Activated CD8-positive, alpha-beta memory T cell treated with anti-CD3 and anti-CD28 coated beads for 24 hours (primary cell): ENCODE measurements around the gene NR2C2.
A peak's percentile ranks its signal among the peaks of the same experiment; 100 is the strongest.

Experiments used
- DNase-seq: peaks from one replicate; pipeline ENCODE4 v3.0.0-alpha.2; 2020

Gene NR2C2

DNA sequence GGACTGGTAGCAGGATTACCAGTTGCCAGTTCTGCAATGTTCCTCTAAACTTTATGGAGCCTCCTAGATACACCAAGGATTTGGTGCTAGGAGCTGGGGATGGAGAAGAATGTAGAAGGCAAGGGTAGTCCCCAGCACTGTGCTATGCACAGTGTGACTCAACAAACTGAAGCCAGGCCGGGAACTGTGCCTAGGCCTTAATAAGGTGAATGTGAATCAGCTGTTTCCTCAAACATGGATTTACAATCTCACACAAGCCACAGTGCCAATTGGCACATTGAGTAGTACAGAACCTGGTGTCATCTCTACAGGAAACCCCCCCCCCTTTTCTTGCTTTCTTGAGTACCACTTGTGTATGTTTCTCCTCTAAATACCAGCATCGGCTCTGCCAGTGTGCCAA, 85.3 kb downstream of the NR2C2 start:
- DNase-seq = no peak

DNA sequence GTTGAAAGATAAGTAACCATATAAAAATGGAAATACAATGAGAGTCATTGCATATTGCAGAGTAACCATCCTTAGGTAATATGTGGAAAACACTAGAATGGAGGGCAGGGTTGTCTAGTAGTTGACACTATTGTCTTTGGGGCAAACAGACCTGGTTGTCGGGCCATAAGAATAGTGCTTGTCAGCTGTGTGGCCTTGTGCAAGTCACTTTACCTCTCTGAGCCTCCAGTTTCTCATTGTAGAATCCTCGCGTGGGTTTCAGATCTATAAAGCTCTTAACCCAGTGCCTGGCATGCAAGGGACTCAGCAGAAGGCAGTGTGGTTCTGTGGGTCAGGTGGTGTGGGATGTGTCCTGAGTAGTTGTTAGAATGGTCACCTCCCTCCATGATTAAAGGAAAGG, 85.7 kb downstream of the NR2C2 start:
- no peak for DNase-seq

DNA sequence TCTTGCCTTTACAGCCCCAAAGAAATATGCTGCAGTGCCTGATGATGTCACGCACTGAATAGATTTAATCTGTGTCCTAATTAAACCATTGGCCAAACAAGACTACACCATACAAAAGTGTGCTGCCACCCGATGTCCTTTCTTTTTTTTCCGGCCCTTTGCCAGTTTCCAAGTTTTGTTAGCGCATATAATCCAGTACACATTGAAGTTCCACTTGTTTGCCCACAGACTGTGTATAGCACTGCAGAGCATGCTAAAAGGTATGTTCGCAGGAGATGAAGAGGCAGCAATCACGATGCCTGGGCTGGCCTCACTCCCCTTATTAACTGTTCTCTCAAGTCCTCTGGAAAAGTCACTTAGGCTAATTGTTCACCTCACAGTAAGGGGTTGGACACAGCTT, 90.9 kb downstream of the NR2C2 start:
- no peak for DNase-seq

DNA sequence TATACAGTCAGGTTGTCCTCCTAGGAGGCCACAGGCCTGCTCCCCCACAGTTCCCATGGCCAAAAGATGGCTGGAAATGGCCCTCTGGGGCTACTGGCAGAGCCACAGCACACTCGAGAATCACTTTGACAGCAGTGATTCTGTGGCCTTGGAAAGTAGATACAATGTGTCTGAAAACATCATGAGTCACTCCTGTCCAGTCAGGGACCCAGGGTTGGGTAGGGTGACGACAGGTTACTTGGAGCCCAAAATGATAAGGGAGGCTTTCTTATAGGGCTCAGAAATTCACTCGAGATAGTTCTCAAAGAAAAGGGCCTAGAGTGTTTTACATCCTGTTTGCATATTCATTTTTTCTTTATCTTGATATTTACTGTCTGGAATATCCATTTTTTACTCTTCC, 93.5 kb downstream of the NR2C2 start:
- no peak for DNase-seq

DNA sequence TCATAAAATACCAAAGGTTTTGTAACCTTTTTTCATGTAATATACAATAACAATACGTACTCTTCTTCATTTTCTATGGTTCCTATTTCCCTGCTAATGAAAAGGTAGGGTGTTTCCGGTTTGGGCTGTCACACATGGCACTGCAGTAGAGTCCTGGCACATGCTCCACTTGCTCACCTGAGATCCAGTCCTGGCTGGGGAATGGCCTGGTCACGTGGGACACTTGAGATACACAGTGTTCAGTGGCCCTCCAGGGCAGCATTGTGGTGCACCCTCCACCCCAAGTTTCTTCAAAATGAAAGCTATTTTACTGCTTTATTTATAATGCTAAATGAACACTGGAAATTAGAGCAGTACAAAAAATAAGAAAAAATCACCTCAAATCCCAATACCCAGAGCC, 94.6 kb downstream of the NR2C2 start:
- DNase-seq = no peak

DNA sequence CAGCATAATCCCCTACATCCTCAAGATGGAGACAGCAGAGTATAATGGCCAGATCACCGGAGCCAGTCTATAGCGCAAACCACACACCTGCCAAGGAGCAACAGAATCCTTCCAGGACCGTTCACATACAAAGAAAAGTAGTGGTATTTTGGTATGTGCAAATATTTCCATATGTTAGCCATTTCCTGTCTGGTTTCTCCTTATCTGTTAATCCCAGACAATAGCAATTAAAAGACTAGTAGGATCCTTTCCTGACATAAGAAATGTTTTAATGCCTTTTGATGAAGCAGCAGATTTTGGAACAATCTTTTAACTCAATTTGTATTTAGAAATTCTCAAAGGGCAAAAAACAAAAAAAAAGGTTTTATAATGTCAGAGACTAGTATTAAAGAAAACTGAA, 95.6 kb downstream of the NR2C2 start:
- no peak for DNase-seq

DNA sequence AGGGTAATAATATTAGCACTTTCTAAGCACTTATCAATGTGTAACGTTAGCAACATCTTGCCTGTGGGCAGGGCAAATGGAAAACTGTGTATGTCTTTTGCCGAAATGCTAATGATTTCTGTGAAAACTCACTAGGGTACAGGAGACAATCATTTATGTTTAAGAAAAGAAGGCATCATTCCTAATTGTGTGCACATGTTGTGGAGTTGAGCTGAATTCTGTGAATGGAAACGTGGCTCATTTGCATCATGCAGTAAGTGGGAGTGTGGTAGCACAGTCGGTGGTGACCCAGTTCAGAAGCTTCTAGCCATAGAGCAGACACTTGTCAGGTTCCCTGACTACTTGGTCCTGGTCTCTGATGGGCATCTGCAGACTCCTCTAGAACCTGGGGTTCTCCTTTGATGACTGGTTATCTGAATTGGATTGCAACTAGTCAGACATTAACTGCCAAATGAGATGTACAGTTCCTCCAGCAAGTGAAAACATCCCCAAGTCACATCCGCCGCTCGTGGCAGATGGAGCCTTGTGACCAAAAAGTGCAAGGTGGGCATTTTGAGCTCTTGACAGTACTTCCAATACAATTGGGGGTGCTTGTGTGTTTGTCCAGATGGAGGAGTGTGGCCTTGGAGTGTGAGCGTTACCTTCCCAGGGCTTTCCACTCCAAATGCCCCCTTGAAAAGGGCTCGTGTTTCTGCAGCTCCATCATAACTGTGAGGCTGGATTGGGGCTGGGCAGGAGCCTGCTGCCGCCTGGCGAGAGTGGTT, 96.2 kb downstream of the NR2C2 start:
- no peak for DNase-seq

DNA sequence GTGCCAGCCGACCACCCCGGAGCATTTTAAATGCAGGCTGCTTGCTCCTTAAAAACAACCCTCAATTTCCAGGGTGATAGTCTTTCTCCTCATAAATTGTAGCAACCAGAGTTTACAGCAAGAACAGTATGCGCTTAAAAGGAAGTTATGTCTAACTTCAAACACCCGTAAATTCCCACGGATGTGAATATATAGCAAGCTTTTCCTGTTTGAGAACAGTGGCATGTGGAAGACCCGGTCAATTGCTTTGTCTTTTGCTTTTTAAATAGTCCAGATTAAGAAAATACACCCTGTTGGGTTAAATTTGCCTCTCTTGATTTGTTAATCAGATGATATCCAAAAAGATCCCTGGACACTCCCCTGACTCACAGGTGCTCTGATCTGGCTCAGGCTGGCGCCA, 96.9 kb downstream of the NR2C2 start:
- no peak for DNase-seq

DNA sequence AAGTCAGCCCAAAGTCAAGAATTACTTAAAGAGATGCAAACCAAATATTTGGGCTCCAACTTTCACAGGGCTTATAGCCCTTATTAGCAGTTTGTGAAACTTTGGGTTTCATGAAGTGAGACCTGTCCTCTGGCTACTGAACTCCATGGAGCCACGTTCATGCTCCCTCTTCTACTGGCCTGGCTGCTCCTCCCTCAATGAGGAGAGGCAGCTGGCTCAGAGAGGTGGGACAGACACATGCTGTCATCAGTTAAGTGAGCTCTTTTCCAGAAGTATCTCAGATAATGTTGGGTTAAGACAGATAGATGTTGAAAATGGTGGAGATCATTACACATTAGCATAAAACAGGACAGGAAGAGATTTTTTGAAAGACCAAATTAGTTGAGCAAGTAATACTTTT, 98.3 kb downstream of the NR2C2 start:
- DNase-seq = no peak

DNA sequence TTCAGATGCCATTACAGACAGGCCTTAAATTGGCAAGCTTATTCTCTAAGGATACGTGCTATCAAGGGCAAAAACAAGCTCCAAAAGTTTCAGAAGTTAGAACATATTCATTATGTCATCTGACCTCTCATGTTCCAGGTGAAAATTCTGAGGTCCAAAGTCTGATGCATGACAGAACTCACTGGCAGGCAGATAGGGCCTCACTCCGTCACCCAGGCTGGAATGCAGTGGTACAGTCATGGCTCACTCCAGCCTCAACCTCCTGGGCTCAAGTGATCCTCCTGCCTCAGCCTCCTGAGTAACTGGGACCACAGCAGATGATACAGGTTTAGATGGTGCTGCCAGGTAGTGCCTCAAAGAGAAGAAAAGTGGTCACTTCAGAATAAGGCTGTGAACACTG, 102.2 kb downstream of the NR2C2 start:
- DNase-seq = no peak

DNA sequence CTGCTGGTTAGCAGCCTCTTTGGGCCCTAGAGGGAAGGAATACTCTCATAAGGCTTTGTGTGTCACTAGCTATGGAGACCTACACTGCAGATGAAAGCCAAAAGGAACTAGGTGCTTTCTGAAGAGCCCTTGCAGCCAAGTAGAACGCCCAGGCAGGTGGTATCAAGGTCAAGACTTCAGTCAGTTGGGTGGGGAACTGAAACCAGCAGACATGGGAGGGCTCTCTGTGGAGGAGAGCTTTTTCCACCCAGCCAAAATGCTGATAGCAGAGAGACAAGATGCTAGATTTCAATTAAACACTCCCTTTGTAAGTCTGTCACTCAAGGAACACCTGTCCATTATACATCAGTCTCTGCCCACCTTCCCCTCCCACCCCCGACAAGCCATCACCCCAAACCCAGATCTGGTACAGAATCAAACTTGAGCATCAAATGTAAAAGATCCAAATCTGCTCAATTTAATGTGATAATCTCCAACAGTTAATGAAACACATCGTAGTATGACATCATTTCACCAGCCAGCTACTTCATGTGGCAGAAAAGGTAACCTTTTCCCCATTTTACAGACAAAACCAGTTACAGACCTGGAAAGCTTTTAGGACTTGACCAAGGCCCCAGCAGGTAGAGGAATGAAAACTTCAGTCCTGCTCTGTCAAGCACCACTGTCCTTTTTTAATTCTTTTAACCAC, 103.2 kb downstream of the NR2C2 start:
- no peak for DNase-seq

DNA sequence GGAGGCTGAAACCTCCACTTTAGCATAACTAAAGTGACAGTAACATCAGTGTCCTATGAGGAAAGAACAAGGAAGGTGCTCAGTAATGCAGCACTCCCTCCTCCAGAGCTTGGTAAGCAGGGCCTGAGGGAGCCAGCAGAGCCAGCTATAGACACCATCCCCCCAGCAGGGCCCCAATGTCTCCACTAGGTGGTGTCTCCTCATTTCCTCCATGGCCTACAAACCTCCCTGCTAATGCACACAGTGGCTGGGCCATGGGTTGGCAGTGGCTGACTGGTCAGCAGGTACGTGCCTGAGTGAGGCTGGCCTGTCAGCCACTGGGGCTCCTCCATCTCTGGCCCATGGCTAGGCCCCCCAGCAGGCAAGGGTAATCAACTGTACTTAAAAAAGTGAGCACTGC, 104.1 kb downstream of the NR2C2 start:
- DNase-seq = peak; percentile 72

DNA sequence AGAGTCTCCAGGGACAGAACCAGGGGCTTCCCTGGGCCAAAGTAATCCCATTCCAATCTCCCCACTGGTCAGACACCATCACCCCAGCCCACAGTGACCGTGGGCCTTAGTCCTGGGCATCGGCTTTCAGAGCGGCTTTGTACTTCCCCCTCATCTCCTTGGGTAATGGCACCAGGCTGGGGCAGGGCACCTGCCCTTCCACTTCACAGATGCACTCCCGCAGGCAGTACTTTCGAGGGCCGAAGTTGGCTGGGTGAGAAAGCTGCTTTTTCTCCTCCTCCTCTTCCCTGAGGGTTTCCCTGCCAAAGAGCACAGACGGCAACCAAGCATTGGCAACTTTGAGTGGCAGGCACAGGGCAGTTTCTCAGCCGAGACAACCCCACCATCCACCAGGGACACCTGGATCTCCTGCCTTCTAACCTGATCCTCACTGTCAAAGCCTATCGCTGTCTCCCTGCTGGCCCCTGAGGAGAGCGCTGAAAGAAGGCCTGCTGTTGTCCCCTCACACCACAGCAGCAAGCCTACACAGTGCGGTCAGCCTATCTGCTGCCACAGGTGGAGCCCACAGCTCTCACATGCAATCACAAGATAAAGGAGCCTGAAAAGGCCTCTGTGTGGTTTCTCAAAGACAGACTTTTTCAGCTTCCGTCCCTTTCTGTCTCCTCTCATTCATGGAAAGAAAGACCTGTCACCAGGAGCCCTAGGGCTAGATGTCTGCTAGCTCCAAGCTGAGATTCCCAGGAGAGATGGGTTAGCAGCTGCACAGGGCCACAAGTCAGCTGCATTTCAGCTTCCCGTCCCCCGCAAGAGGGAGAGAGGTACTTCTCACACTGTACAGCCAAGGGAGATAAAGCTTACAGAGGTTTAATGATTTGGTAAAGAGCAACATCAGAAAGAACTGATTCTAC, 105.2 kb downstream of the NR2C2 start:
- no peak for DNase-seq

DNA sequence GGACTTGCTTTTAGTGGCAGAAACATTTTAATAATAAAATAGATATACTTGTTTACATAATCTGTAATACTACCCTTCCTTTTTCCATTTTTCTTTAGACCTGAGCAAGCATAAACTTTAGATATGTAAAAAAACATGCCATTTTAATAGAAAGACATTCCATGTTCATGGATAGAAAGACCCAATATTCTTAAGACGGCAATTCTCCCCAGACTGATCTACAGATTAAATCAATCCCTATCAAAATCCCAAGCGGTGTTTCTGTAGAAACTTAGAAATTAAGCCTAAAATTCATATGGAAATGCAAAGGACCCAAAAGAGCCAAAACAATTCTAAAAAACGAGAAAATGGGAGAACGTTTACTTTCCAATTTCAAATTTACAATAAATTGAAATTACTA, 106.2 kb downstream of the NR2C2 start:
- no peak for DNase-seq

DNA sequence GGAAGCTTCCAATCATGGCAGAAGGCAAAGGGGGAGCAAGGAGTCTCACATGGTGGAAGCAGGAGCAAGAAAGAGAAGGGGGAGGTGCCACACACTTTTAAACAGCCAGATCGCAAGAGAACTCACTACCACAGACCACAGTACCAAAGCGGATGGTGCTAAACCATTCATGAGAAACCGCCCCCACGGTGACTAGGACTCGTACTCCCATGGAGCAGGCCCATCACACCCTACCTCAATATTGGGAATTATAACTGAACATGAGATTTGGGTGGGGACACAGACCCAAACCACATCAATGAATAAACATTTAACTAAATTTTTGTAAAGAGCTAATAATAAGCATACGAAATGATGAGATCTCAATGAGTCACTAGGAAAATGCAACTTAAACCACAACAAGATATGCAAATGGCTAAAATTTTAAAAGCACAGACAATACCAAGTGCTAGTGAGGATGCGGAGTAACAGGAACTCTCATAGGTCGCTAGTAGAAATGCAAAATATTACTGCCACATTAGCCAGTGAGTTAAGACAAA, 107.7 kb downstream of the NR2C2 start:
- DNase-seq = peak; percentile 82

DNA sequence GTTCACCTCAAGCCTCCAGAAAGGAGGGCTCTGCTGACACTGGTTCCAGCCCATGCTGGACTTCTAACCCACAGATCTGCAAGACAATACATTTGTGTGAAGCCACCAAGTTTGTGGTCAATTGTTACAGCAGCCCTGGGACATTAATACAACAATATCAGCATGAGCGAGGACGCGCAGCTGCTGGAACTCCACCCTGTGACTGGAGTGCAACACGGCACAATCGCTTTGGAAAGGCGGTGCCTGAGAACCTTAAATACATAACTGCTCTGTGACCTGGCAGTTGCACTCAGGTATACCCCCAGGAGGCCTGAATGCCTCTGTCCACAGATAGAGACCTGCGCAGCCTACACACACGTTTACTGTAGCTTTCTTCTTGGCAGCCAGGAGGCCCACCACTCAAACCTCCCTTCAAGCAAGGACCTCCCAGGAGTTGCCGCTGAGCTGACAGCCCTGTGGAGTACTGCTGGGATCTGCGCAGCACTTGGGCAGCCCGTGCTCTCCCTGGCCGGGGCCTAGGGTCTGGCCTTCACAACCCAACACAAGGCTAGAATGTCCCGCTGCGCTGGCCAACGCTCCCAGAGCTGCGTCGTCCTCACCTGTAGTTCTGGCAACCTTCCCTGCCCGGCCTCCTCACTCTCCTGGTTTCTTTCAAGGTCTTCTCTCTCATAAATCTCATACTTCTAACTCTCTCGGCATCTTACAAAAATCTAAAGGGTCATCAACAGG, 109.5 kb downstream of the NR2C2 start:
- no peak for DNase-seq

DNA sequence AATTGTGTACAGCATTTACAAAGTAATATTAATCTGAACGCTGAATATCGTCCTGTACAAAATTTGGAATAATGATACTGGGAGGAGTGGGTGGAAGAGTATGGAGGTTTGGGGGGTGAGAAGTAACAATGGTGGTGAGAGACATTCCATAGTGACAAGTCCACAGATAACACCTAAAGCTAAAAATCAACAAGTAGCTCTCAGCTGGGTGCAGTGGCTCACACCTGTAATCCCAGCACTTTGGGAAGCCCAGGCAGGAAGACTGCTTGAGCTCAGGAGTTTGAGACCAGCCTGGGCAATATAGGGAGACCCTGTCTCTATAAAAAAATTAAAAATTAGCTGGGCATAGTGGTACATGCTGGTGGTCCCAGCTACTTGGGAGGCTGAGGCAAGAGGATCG, 112.6 kb downstream of the NR2C2 start:
- no peak for DNase-seq

DNA sequence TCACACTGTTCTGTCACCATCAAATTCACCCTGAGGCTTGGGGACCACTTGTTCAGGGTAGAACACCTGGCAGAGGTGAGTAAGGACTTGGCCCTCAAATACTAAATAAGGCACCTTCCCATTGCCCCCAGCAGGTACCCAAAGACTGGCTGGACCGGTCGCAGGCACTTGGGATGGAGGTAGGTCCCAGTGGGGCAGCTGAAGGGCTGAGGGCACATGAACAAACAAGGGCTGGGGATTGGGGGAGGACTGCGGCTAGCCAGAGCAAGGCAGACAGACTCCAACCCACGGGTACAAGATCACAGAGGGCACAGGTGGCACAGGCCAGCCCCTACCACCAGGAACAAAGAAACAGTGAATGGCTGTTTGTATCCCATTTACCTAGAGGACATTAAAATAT, 115.9 kb downstream of the NR2C2 start:
- no peak for DNase-seq

DNA sequence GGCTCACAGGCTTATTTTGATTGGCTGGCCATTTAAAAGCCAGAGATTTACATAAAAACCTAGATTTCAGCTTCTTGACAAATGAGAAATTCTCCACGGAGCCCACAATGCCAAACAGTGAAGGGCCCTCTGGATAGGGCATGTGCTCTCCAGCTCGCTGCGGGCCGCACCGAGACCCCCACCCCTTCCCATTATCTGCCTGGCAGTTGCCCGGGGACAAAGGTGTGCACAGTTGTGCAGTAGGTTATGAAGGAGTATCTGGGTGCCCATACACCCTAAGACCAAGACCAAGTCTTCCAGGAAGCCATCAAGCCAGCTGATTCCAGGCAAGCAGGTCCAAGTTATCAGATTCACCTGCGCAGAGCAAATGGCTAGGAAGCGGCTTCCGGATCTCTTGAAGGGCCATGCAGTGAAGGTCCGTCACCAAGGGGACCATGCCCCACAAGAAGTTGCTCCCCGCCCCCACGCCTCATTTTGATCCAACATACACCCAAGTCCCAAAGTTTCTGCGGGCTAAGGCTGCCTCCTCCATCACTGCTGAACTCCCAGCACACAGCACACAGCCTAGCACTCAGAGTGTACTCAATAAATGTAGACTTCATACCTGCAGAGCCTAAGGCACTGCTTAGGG, 116.4 kb downstream of the NR2C2 start:
- DNase-seq = no peak

DNA sequence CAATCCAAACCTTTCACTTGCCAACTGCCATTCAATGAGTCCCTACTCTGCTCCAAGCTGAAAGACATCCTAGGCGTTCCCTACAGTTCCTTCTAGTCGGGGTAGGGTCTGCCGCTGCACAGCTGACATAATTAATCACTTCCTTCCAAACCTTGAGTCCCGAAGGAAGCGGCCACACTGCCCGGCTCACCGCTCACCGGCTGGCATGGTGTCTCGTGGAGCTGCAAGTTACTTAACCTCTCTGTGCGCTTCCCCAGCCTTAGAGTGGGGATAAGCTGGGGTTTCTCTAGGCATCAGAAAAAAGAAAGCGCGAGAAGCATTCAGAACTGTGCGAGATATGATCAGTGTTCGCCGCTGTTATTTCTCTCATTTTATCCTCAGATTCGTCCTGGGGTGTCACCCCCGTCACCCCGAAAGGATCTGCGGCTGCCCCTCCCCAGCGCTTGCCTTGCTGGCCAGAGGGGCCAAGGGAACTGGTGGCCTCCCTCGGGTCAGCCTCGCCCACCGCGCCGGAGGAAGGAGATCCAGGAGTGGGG, 117.0 kb downstream of the NR2C2 start:
- DNase-seq = no peak

DNA sequence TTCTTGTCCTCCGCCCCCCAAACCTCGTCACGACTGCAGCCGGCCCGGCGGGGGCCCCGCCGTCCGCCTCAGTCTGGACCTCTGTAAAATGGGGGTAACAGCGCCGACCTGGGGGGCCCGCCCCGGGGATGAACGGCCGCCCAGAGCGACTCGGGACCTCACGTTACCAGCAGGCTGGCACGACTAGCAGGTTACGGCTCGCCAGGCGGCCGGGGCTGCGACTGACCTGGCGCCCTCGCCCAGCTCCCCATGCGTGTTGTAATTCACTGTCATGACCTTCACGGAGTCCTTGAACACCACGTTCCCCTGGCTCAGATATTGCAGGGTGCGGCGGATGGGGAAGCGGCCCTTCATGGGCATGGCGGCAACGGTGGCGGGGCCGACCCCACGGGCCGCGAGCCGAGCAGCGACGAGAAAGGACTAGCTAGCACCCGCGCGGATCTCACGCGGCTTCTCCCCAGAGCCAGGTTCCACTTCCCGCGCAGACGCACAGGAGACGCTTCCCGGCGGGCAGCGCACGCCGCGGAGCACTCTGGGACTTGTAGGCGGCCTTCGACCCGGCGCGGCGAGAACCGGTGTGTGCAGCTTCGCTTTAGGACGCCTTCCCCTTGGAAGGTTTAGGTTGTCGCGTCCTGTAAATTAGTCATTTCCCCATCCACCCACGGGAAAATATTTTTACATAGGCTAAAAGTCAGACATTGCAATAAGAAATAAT, 117.6 kb downstream of the NR2C2 start, which contains the start of gene MRPS25:
Gene MRPS25 (minus strand): TSS at position 481 of the 715 bp plus-strand sequence. CDS start 121 bp downstream, at position 360.
- peak; percentile 93 for DNase-seq
